LHCN-M2 (cell line): ENCODE measurements around the gene POT1. TPM values are rescaled to one million over a fixed set of nuclear protein-coding genes. Genes with fewer than 3 reads are reported as not detected.

ENCODE experiments used
- DNase-seq: peaks from one replicate; pipeline ENCODE4 v3.0.0-alpha.2; 2012; ENCODE audit warnings: low read depth
- total RNA-seq: library from RNA; depleted of rRNA; stranded (reverse); fragments of >200 nt; gene quantifications from 2 replicates; pipeline ENCODE4 v1.2.3, GENCODE V29; 2014

POT1 gene
- total RNA-seq, 1 experiment from 2014 or later, result 28.9 TPM

- no peak for DNase-seq
These were observed 15.3 kb downstream of the POT1 start for GRCh38 chr7:124914298-124914697.

GRCh38 chr7:124912972-124913371 lies 16.7 kb downstream of the POT1 start:
- DNase-seq, result no peak

- no peak for DNase-seq
These were observed 19.8 kb downstream of the POT1 start for GRCh38 chr7:124909808-124910207.

- DNase-seq, result peak; percentile 22
These were observed 21.4 kb downstream of the POT1 start for GRCh38 chr7:124908259-124908658.

- no peak for DNase-seq
These were observed 22.1 kb downstream of the POT1 start for GRCh38 chr7:124907490-124907889.

- no peak for DNase-seq
These were observed 31.1 kb downstream of the POT1 start for GRCh38 chr7:124898531-124898930.

GRCh38 chr7:124896001-124896400 lies 33.6 kb downstream of the POT1 start:
- no peak for DNase-seq

- no peak for DNase-seq
These were observed 36.3 kb downstream of the POT1 start for GRCh38 chr7:124893140-124893827.

- no peak for DNase-seq
These were observed 42.4 kb downstream of the POT1 start for GRCh38 chr7:124887247-124887646.

- no peak for DNase-seq
These were observed 47.6 kb downstream of the POT1 start for GRCh38 chr7:124881981-124882380.

GRCh38 chr7:124879771-124880170 lies 49.9 kb downstream of the POT1 start:
- DNase-seq, result no peak

GRCh38 chr7:124879103-124879502 lies 50.5 kb downstream of the POT1 start:
- DNase-seq, result no peak

- DNase-seq, result no peak
These were observed 54.9 kb downstream of the POT1 start for GRCh38 chr7:124874644-124875163.

GRCh38 chr7:124857672-124858235 lies 71.9 kb downstream of the POT1 start:
- no peak for DNase-seq

GRCh38 chr7:124856299-124856888 lies 73.2 kb downstream of the POT1 start:
- peak; percentile 57 for DNase-seq

- DNase-seq, result no peak
These were observed 86.3 kb downstream of the POT1 start for GRCh38 chr7:124843336-124843735.

- DNase-seq, result no peak
These were observed 89.2 kb downstream of the POT1 start for GRCh38 chr7:124840435-124840834.

- DNase-seq, result no peak
These were observed 89.9 kb downstream of the POT1 start for GRCh38 chr7:124839687-124840086.

- DNase-seq, result no peak
These were observed 93.5 kb downstream of the POT1 start for GRCh38 chr7:124836173-124836572.

- DNase-seq, result no peak
These were observed 110.8 kb downstream of the POT1 start for GRCh38 chr7:124818807-124819206.

GRCh38 chr7:124813994-124814798 lies 115.4 kb downstream of the POT1 start:
- no peak for DNase-seq

- DNase-seq, result no peak
These were observed 116.9 kb downstream of the POT1 start for GRCh38 chr7:124812764-124813163.
